NCI-H2107 treated with DMSO at 0.1 percent for 48 hours (cell line): ENCODE measurements around the gene ATG13.
"Not testable (repeated sequence)": the region's sequence is repeated elsewhere in the genome, so short reads cannot be mapped to it uniquely, and the experiment has no call there.

Experiments
- DNase-seq: peaks from one replicate; lab custom pipeline; 2025; ENCODE audit not compliant: unreplicated experiment; lab: John Stamatoyannopoulos, UW

Gene ATG13

GRCh38 chr11:46617134-46617971 lies at the start of gene ATG13, which contains the start of gene HARBI1:
Gene ATG13 (plus strand): TSS chr11:46617553. CDS start chr11:46644292, 26,739 bp downstream.
Gene HARBI1 (minus strand): TSS chr11:46617227. CDS start chr11:46616237, 990 bp downstream.
- peak; percentile 74 for DNase-seq

- DNase-seq: no peak
These were observed 46.5 kb upstream of the ATG13 start for GRCh38 chr11:46570790-46571398.

GRCh38 chr11:46574656-46575055 lies 42.7 kb upstream of the ATG13 start:
- DNase-seq: no peak

- DNase-seq: no peak
These were observed 40.3 kb upstream of the ATG13 start for GRCh38 chr11:46577058-46577457.

- no peak for DNase-seq
These were observed 34.8 kb upstream of the ATG13 start for GRCh38 chr11:46582588-46582987.

- not testable (repeated sequence) for DNase-seq
These were observed 33.8 kb upstream of the ATG13 start for GRCh38 chr11:46583513-46583912.

GRCh38 chr11:46588131-46588530 lies 29.2 kb upstream of the ATG13 start:
- no peak for DNase-seq

- DNase-seq: no peak
These were observed 28.4 kb upstream of the ATG13 start for GRCh38 chr11:46588915-46589314.

- DNase-seq: no peak
These were observed 26.4 kb upstream of the ATG13 start for GRCh38 chr11:46590740-46591605.

GRCh38 chr11:46593550-46594373 lies 23.6 kb upstream of the ATG13 start, which contains the start of gene AMBRA1:
Gene AMBRA1 (minus strand): TSS chr11:46594023. CDS start chr11:46548380, 45,643 bp downstream.
- peak; percentile 79 for DNase-seq

- no peak for DNase-seq
These were observed 23.0 kb upstream of the ATG13 start for GRCh38 chr11:46594374-46594700.

GRCh38 chr11:46594785-46595184 lies 22.6 kb upstream of the ATG13 start:
- DNase-seq: no peak

- DNase-seq: no peak
These were observed 20.2 kb upstream of the ATG13 start for GRCh38 chr11:46597155-46597554.

GRCh38 chr11:46597609-46598219 lies 19.6 kb upstream of the ATG13 start:
- no peak for DNase-seq

- DNase-seq: no peak
These were observed 17.8 kb upstream of the ATG13 start for GRCh38 chr11:46599340-46600193.

- DNase-seq: no peak
These were observed 17.0 kb upstream of the ATG13 start for GRCh38 chr11:46600194-46600960.

GRCh38 chr11:46601129-46601528 lies 16.2 kb upstream of the ATG13 start:
- no peak for DNase-seq

GRCh38 chr11:46603704-46604308 lies 13.5 kb upstream of the ATG13 start:
- DNase-seq: no peak
